Measurements from ENCODE around the gene NBPF11. TPM values are rescaled to one million over a fixed set of nuclear protein-coding genes. Genes with fewer than 3 reads are reported as not detected.

Gene NBPF11
- total RNA-seq, 4 donors from 2014 or later = 10.3 to 18.8 (median 12.8) TPM

DNA sequence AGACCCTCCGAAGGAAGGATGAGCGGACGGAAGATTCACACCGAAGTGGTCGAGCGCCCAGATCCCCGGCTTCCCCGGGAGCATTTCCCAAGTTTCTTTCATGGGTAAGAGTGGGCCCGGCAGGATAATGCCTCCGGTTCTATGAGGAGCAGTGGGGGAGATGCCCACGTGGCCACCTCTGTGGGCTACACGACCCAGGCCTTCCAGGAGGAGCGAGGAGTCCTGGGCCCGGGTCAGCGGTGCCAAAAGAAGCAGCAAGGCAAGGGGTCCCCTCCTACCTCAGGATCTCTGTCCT lies 7.9 kb upstream of the NBPF11 start:
- TF ChIP-seq, protein P1, sequence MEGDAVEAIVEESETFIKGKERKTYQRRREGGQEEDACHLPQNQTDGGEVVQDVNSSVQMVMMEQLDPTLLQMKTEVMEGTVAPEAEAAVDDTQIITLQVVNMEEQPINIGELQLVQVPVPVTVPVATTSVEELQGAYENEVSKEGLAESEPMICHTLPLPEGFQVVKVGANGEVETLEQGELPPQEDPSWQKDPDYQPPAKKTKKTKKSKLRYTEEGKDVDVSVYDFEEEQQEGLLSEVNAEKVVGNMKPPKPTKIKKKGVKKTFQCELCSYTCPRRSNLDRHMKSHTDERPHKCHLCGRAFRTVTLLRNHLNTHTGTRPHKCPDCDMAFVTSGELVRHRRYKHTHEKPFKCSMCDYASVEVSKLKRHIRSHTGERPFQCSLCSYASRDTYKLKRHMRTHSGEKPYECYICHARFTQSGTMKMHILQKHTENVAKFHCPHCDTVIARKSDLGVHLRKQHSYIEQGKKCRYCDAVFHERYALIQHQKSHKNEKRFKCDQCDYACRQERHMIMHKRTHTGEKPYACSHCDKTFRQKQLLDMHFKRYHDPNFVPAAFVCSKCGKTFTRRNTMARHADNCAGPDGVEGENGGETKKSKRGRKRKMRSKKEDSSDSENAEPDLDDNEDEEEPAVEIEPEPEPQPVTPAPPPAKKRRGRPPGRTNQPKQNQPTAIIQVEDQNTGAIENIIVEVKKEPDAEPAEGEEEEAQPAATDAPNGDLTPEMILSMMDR (IDR thresholded peaks at IDR 0.05; ENCODE audit: low read depth) = no peak

DNA sequence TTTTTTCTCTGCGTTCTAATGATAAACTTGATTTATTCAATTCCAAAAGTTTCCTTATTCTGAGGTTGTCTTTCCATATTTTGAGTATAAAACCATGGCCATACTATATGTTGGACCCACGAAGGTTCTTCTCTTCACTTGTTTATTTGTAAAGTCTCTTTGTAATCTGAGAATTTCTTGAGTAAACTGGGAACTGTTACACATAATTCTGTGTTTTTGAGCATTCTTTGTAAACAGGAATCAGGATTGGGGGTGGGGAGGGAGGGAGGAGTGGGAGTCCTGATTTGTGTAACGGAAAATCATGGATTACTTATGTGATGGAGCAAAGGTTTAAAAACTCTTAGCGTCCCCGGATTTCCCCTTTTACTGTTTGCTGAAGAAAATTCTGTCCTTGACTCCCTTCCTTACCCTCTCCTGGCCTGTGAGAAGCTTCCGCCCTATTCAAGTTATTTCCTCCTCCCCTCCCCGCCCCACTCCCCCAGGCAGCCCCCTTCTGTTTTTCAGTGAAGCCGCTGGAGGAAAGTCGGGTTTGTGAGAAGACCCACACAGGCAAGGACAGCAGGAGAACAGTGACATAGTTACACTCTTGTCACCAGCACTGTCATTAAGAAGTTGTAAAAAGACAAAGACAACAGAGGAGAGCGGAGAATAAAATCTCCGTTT lies 6.4 kb upstream of the NBPF11 start:
- TF ChIP-seq, protein P1 (IDR thresholded peaks at IDR 0.05; ENCODE audit: low read depth) = no peak

Small RNA genes within 50 kb of the gene (small RNA-seq; reads per million reads assigned to genes)
- gene RNA5SP57 = not detected

Other genes with a start within 250 kb of the NBPF11 start
- not detected for gene GJA8, start 249.5 kb downstream of the NBPF11 start, total RNA-seq
- gene GPR89B, start 223.9 kb downstream of the NBPF11 start, total RNA-seq = 10 to 100 TPM; 14.3 to 21.9 (median 18.5) TPM

Measured in subcutaneous adipose tissue (tissue), 4 donors.